ENCODE measurements around the gene KCNE5.

Gene KCNE5

GRCh38 chrX:109596015-109596414 is 29.0 kb downstream of the KCNE5 start:
- no peaks in the 10 kb centered on the region for H3K27me3 ChIP-seq (ENCODE audit: insufficient read depth, low read length)
- no peak overlapping the region for H4K12ac ChIP-seq (ENCODE audit: low read depth, low read length)
- no peak overlapping the region for H3K23ac ChIP-seq (ENCODE audit: low read length)
- H3K14ac ChIP-seq (ENCODE audit: low read length) = no peak overlapping the region
- H3K4me1 ChIP-seq (ENCODE audit: control insufficient read depth in 1 of 2, insufficient read depth in 2 of 2, low read length in 2 of 2) = peaks cover 0 to 5% of the 10 kb centered on the region in 2 experiments
- H2BK12ac ChIP-seq (ENCODE audit: low read length) = no peak overlapping the region
- H2AFZ ChIP-seq (ENCODE audit: insufficient read depth, low read length, poor library complexity) = no peak overlapping the region
- WGBS (ENCODE audit: extremely low coverage, insufficient coverage, insufficient read length) = no CpG with 5 or more reads among the region's 3 CpGs
- H4K8ac ChIP-seq (ENCODE audit: low read depth, low read length) = no peak overlapping the region
- H3K4ac ChIP-seq (ENCODE audit: low read depth, low read length) = no peak overlapping the region
- no peak overlapping the region for H3K4me2 ChIP-seq (ENCODE audit: low read length)
- no peaks in the 10 kb centered on the region for H3K79me2 ChIP-seq (ENCODE audit: control insufficient read depth, insufficient read depth, low read length, poor library complexity)
- H2BK5ac ChIP-seq (ENCODE audit: low read depth, low read length, poor library complexity) = no peak overlapping the region
- no peak overlapping the region for H4K91ac ChIP-seq (ENCODE audit: low read depth, low read length)
- no peak overlapping the region for H3K27ac ChIP-seq (ENCODE audit: low read depth, low read length)
- H3K9me3 ChIP-seq (ENCODE audit: insufficient read depth, low read depth, low read length) = no peaks in the 10 kb centered on the region
- DNase-seq = no peak
- H3K18ac ChIP-seq (ENCODE audit: low read length) = no peak overlapping the region
- no peak overlapping the region for H3K9ac ChIP-seq (ENCODE audit: low read length)
- no peak overlapping the region for H2AK5ac ChIP-seq (ENCODE audit: low read length)
- no peaks in the 10 kb centered on the region for H3K36me3 ChIP-seq (ENCODE audit: control insufficient read depth in 1 of 2, insufficient read depth in 2 of 2, low read length in 2 of 2)
- H3K4me3 ChIP-seq (ENCODE audit: low read depth, low read length) = no peak overlapping the region
- H2BK120ac ChIP-seq (ENCODE audit: insufficient read depth, low read length, poor library complexity) = no peak overlapping the region
- peaks cover 2% of the 10 kb centered on the region for H3K79me1 ChIP-seq (ENCODE audit: low read length)

DNA sequence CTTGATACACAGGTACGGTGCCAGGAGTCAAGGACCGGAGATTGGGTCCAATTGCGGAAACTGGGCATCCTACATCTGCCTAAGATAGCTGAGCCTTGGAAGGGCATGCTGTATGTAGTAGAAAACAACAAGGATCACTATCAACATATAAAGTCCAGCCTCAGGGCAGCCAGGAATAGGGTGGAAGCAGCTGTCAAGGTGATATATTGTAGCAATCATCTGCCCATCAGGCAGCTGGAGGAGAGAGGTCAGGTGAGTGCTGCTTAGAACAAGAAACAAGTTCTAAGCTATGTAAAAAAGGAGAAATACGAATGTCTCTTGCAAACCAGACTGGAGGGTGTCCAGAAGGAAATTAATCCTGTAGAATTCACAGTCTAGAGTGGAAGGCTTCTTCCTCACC is 34.8 kb downstream of the KCNE5 start:
- Histone ChIP-seq H3K23ac (ENCODE audit: low read length) (no peak overlapping the region), H3K36me3 (ENCODE audit: control insufficient read depth in 1 of 2, insufficient read depth in 2 of 2, low read length in 2 of 2) (no peaks in the 10 kb centered on the region), H3K9me3 (ENCODE audit: insufficient read depth, low read depth, low read length) (no peaks in the 10 kb centered on the region), H2AFZ (ENCODE audit: insufficient read depth, low read length, poor library complexity) (no peak overlapping the region), H2AK5ac (ENCODE audit: low read length) (no peak overlapping the region), H3K4me3 (ENCODE audit: low read depth, low read length) (no peak overlapping the region), H2BK120ac (ENCODE audit: insufficient read depth, low read length, poor library complexity) (no peak overlapping the region), H2BK5ac (ENCODE audit: low read depth, low read length, poor library complexity) (no peak overlapping the region), H4K12ac (ENCODE audit: low read depth, low read length) (no peak overlapping the region), H4K8ac (ENCODE audit: low read depth, low read length) (no peak overlapping the region), H2BK12ac (ENCODE audit: low read length) (no peak overlapping the region), H3K14ac (ENCODE audit: low read length) (no peak overlapping the region), H3K9ac (ENCODE audit: low read length) (no peak overlapping the region), H3K79me2 (ENCODE audit: control insufficient read depth, insufficient read depth, low read length, poor library complexity) (no peaks in the 10 kb centered on the region), H4K91ac (ENCODE audit: low read depth, low read length) (no peak overlapping the region), H3K18ac (ENCODE audit: low read length) (no peak overlapping the region), H3K27me3 (ENCODE audit: insufficient read depth, low read length) (no peaks in the 10 kb centered on the region), H3K27ac (ENCODE audit: low read depth, low read length) (no peak overlapping the region), H3K4ac (ENCODE audit: low read depth, low read length) (no peak overlapping the region), H3K4me1 (ENCODE audit: control insufficient read depth in 1 of 2, insufficient read depth in 2 of 2, low read length in 2 of 2) (peaks cover 0 to 6% of the 10 kb centered on the region in 2 experiments), H3K4me2 (ENCODE audit: low read length) (no peak overlapping the region), H3K79me1 (ENCODE audit: low read length) (peaks cover 2% of the 10 kb centered on the region)
- no peak for DNase-seq
- WGBS (ENCODE audit: extremely low coverage, insufficient coverage, insufficient read length) = no CpG with 5 or more reads among the region's 4 CpGs

- H2AK5ac ChIP-seq (ENCODE audit: low read length) = no peak overlapping the region
- no CpG with 5 or more reads among the region's 7 CpGs for whole genome bisulfite sequencing (ENCODE audit: extremely low coverage, insufficient coverage, insufficient read length)
- DNase-seq = no peak
- no peaks in the 10 kb centered on the region for H3K27me3 ChIP-seq (ENCODE audit: insufficient read depth, low read length)
- no peak overlapping the region for H4K8ac ChIP-seq (ENCODE audit: low read depth, low read length)
- no peaks in the 10 kb centered on the region for H3K9me3 ChIP-seq (ENCODE audit: insufficient read depth, low read depth, low read length)
- H3K36me3 ChIP-seq (ENCODE audit: control insufficient read depth in 1 of 2, insufficient read depth in 2 of 2, low read length in 2 of 2) = no peaks in the 10 kb centered on the region
- no peak overlapping the region for H3K9ac ChIP-seq (ENCODE audit: low read length)
- no peak overlapping the region for H3K27ac ChIP-seq (ENCODE audit: low read depth, low read length)
- H3K4me2 ChIP-seq (ENCODE audit: low read length) = no peak overlapping the region
- H4K91ac ChIP-seq (ENCODE audit: low read depth, low read length) = no peak overlapping the region
- H3K4me1 ChIP-seq (ENCODE audit: control insufficient read depth in 1 of 2, insufficient read depth in 2 of 2, low read length in 2 of 2) = peaks cover 0 to 3% of the 10 kb centered on the region in 2 experiments
- no peak overlapping the region for H2BK12ac ChIP-seq (ENCODE audit: low read length)
- H3K79me2 ChIP-seq (ENCODE audit: control insufficient read depth, insufficient read depth, low read length, poor library complexity) = no peaks in the 10 kb centered on the region
- H4K12ac ChIP-seq (ENCODE audit: low read depth, low read length) = no peak overlapping the region
- H2BK5ac ChIP-seq (ENCODE audit: low read depth, low read length, poor library complexity) = no peak overlapping the region
- H3K14ac ChIP-seq (ENCODE audit: low read length) = no peak overlapping the region
- H2AFZ ChIP-seq (ENCODE audit: insufficient read depth, low read length, poor library complexity) = no peak overlapping the region
- H3K79me1 ChIP-seq (ENCODE audit: low read length) = no peaks in the 10 kb centered on the region
- H2BK120ac ChIP-seq (ENCODE audit: insufficient read depth, low read length, poor library complexity) = no peak overlapping the region
- H3K18ac ChIP-seq (ENCODE audit: low read length) = no peak overlapping the region
- H3K23ac ChIP-seq (ENCODE audit: low read length) = no peak overlapping the region
- no peak overlapping the region for H3K4ac ChIP-seq (ENCODE audit: low read depth, low read length)
- H3K4me3 ChIP-seq (ENCODE audit: low read depth, low read length) = no peak overlapping the region
Observed at GRCh38 chrX:109585488-109585887, 39.5 kb downstream of the KCNE5 start.

- H3K4ac ChIP-seq (ENCODE audit: low read depth, low read length) = no peak overlapping the region
Observed at GRCh38 chrX:109578916-109579315, 46.1 kb downstream of the KCNE5 start.

More at GRCh38 chrX:109578916-109579315, 46.1 kb downstream of the KCNE5 start:
- Histone ChIP-seq H3K79me1 (ENCODE audit: low read length) (no peaks in the 10 kb centered on the region), H3K14ac (ENCODE audit: low read length) (no peak overlapping the region), H4K12ac (ENCODE audit: low read depth, low read length) (no peak overlapping the region), H3K27me3 (ENCODE audit: insufficient read depth, low read length) (no peaks in the 10 kb centered on the region), H3K36me3 (ENCODE audit: control insufficient read depth in 1 of 2, insufficient read depth in 2 of 2, low read length in 2 of 2) (no peaks in the 10 kb centered on the region), H2BK5ac (ENCODE audit: low read depth, low read length, poor library complexity) (no peak overlapping the region), H3K4me2 (ENCODE audit: low read length) (no peak overlapping the region), H3K18ac (ENCODE audit: low read length) (no peak overlapping the region), H2AFZ (ENCODE audit: insufficient read depth, low read length, poor library complexity) (no peak overlapping the region), H3K23ac (ENCODE audit: low read length) (no peak overlapping the region), H2BK12ac (ENCODE audit: low read length) (no peak overlapping the region), H3K4me3 (ENCODE audit: low read depth, low read length) (no peak overlapping the region), H3K27ac (ENCODE audit: low read depth, low read length) (no peak overlapping the region), H3K79me2 (ENCODE audit: control insufficient read depth, insufficient read depth, low read length, poor library complexity) (no peaks in the 10 kb centered on the region), H3K9ac (ENCODE audit: low read length) (no peak overlapping the region), H4K8ac (ENCODE audit: low read depth, low read length) (no peak overlapping the region), H3K9me3 (ENCODE audit: insufficient read depth, low read depth, low read length) (no peaks in the 10 kb centered on the region), H2BK120ac (ENCODE audit: insufficient read depth, low read length, poor library complexity) (no peak overlapping the region), H3K4me1 (ENCODE audit: control insufficient read depth in 1 of 2, insufficient read depth in 2 of 2, low read length in 2 of 2) (no peaks in the 10 kb centered on the region), H4K91ac (ENCODE audit: low read depth, low read length) (no peak overlapping the region), H2AK5ac (ENCODE audit: low read length) (no peak overlapping the region)
- WGBS (ENCODE audit: extremely low coverage, insufficient coverage, insufficient read length) = no CpG with 5 or more reads among the region's 1 CpG
- no peak for DNase-seq
